LNCaP clone FGC (cell line): ENCODE results near the gene EVI5.
"Not testable (repeated sequence)": the region's sequence is repeated elsewhere in the genome, so short reads cannot be mapped to it uniquely, and the experiment has no call there.

Experiments used
- DNase-seq: peaks from one replicate; pipeline ENCODE4 v3.0.0-alpha.2; 2011; ENCODE audit warnings: low read depth
- H3K4me3 ChIP-seq: 2 replicates; pipeline ENCODE4 v1.5.1; 2011; ENCODE audit warnings: mild to moderate bottlenecking, low read depth, low read length, control low read depth
- TF ChIP-seq, protein P1 (sequence below): IDR thresholded peaks from 2 replicates; pipeline ENCODE4 v1.5.1; 2012; ENCODE audit warnings: mild to moderate bottlenecking; ENCODE audit not compliant: control insufficient read depth, insufficient read depth; ENCODE audit errors: extremely low read depth

EVI5 gene

GRCh38 chr1:92662048-92662447 lies 122.9 kb downstream of the EVI5 start:
- TF ChIP-seq, protein P1, sequence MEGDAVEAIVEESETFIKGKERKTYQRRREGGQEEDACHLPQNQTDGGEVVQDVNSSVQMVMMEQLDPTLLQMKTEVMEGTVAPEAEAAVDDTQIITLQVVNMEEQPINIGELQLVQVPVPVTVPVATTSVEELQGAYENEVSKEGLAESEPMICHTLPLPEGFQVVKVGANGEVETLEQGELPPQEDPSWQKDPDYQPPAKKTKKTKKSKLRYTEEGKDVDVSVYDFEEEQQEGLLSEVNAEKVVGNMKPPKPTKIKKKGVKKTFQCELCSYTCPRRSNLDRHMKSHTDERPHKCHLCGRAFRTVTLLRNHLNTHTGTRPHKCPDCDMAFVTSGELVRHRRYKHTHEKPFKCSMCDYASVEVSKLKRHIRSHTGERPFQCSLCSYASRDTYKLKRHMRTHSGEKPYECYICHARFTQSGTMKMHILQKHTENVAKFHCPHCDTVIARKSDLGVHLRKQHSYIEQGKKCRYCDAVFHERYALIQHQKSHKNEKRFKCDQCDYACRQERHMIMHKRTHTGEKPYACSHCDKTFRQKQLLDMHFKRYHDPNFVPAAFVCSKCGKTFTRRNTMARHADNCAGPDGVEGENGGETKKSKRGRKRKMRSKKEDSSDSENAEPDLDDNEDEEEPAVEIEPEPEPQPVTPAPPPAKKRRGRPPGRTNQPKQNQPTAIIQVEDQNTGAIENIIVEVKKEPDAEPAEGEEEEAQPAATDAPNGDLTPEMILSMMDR: no peak
- no peak overlapping the region for H3K4me3 ChIP-seq
- no peak for DNase-seq

- TF ChIP-seq, protein P1: no peak
- no peak overlapping the region for H3K4me3 ChIP-seq
- no peak for DNase-seq
Observed at GRCh38 chr1:92657701-92658100, 127.2 kb downstream of the EVI5 start.

- no peak for DNase-seq
- TF ChIP-seq, protein P1: no peak
- no peak overlapping the region for H3K4me3 ChIP-seq
Observed at GRCh38 chr1:92655197-92655801, 129.6 kb downstream of the EVI5 start.

DNA sequence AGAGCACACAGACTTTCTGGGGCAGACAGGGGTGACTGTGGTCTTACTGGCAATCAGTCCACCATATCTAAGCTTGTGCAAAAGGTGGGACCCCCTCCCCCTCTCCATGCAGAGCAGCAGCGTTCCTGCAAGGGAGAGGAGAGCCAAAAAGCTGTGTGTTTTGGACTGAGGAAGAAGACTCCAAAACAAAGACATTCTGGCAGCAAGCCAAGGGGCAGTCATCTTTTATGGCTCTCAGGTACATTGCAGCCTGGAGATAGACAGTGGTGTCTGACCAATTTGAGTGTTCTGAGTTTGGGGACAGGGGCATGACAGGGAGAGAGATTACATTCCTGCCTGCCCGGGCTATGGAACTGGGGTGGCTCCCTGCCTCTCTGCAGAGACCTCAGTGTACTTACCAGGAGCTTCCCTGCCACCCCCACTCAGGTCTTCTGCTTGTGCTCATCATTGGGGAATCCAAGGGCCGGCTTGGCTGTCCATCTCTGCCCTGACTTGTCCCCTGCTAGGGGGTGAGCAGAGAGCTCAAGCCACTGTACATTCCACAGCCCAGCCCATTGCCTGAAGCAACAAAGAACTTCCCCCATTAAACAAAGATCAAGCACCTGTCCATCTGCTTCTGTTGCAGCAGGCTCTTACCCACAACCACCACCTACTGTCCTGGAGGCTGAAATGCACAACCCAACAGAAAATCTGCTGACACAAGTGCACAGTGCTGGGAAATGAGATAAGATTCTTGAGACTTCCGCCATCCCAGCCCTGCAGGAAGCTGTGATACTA lies 131.1 kb downstream of the EVI5 start:
- TF ChIP-seq, protein P1: no peak
- DNase-seq: peak; percentile 35

GRCh38 chr1:92640686-92641085 lies 144.2 kb downstream of the EVI5 start:
- not testable (repeated sequence) for H3K4me3 ChIP-seq, DNase-seq

More for the DNA sequence above, 131.1 kb downstream of the EVI5 start:
- no peak overlapping the region for H3K4me3 ChIP-seq

GRCh38 chr1:92638498-92638897 lies 146.4 kb downstream of the EVI5 start:
- DNase-seq: no peak
- no peak overlapping the region for H3K4me3 ChIP-seq
- TF ChIP-seq, protein P1: no peak

DNA sequence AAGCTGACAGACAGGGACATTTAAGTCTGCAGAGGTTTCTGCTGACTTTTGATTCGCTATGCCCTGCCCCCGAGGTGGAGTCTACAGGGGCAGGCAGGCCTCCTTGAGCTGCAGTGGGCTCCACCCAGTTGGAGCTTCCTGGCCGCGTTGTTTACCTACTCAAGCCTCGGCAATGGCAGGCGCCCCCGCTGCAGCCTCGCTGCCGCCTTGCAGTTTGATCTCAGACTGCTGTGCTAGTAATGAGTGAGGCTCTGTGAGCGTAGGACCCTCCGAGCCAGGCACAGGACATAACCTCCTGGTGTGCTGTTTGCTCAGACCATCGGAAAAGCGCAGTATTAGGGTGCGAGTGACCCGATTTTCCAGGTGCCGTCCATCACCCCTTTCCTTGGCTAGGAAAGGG lies 149.7 kb downstream of the EVI5 start:
- not testable (repeated sequence) for DNase-seq, H3K4me3 ChIP-seq
